Left colon (tissue), 2 donors: ENCODE results near the gene C17orf67. TPM values are rescaled to one million over a fixed set of nuclear protein-coding genes. Genes with fewer than 3 reads are reported as not detected.

Source experiments
- ATAC-seq: fragments of 200-7000 bp; cut with Tn5 transposase; one replicate; pipeline ENCODE4 v1.9.1; 2020; ENCODE audit warnings: mild to moderate bottlenecking, moderate library complexity
- DNase-seq, 2 donors: peaks; one replicate each; pipeline ENCODE4 v3.0.0-alpha.2; 2020
- intact Hi-C, 2 donors: fragments of 100-400 bp; cut with DNase I in 1 of 2; cut with micrococcal nuclease in 1 of 2; formaldehyde crosslinking; loops; one replicate each; pipeline versions ENCODE4 v1.11.2 to v1.14.0; 2022; cut with DNase I, micrococcal nuclease
- total RNA-seq, 2 donors: library from RNA; stranded (reverse); fragmentation: NEBNext Ultra II Directional; extraction: Animal tissue kit (Norgen Biotek cat#: 25700); gene quantifications; one replicate each; pipeline ENCODE4 v1.2.1, GENCODE V29; 2021
- donor health status: DM: no; HTN: no; CAD: no.
- donor health status: DM: yes; HTN: yes; CAD: no.

The C17orf67 gene
- total RNA-seq, 2 donors from 2014 or later, result 2.0 to 2.2 TPM

GRCh38 chr17:56810891-56811775 is 22.6 kb downstream of the C17orf67 start:
- DNase-seq, result no peak
- no peak for ATAC-seq
- intact Hi-C loops, result no loop called here

- no peak for ATAC-seq
- intact Hi-C loops, result no loop called here
- no peak for DNase-seq
Observed at GRCh38 chr17:56810343-56810742, 23.4 kb downstream of the C17orf67 start.

GRCh38 chr17:56809820-56810179 is 23.9 kb downstream of the C17orf67 start:
- intact Hi-C loops, result no loop called here
- DNase-seq, result no peak
- ATAC-seq, result no peak

- ATAC-seq (no peak), DNase-seq (no peak)
- intact Hi-C loops, result no loop called here
Observed at GRCh38 chr17:56809106-56809819, 24.5 kb downstream of the C17orf67 start.

- intact Hi-C loops, result no loop called here
- no peak for DNase-seq
- peak; percentile 27 for ATAC-seq
Observed at GRCh38 chr17:56808503-56808902, 25.2 kb downstream of the C17orf67 start.

- DNase-seq (no peak), ATAC-seq (no peak)
Observed at GRCh38 chr17:56807723-56808122, 26.0 kb downstream of the C17orf67 start.

GRCh38 chr17:56806949-56807348 is 26.8 kb downstream of the C17orf67 start:
- ATAC-seq (no peak), DNase-seq (no peak)
- intact Hi-C loops, result no loop called here

More at GRCh38 chr17:56807723-56808122, 26.0 kb downstream of the C17orf67 start:
- intact Hi-C loops, result no loop called here

GRCh38 chr17:56804454-56804853 is 29.3 kb downstream of the C17orf67 start:
- DNase-seq, result no peak
- no peak for ATAC-seq
- intact Hi-C loops, result no loop called here

GRCh38 chr17:56803071-56803470 is 30.6 kb downstream of the C17orf67 start:
- ATAC-seq, result no peak
- DNase-seq, result no peak
- intact Hi-C loops, result no loop called here

GRCh38 chr17:56801459-56802178 is 32.1 kb downstream of the C17orf67 start:
- no peak for DNase-seq
- intact Hi-C loops, result no loop called here
- ATAC-seq, result no peak

- ATAC-seq (no peak), DNase-seq (no peak)
- intact Hi-C loops, result no loop called here
Observed at GRCh38 chr17:56798916-56799315, 34.8 kb downstream of the C17orf67 start.

- DNase-seq (no peak), ATAC-seq (no peak)
- intact Hi-C loops, result no loop called here
Observed at GRCh38 chr17:56796536-56796935, 37.2 kb downstream of the C17orf67 start.

GRCh38 chr17:56795221-56795865 is 38.4 kb downstream of the C17orf67 start:
- intact Hi-C loops, result no loop called here
- ATAC-seq (peak; percentile 76), DNase-seq (no peak)

- ATAC-seq (no peak), DNase-seq (no peak)
- intact Hi-C loops, result no loop called here
Observed at GRCh38 chr17:56793957-56794356, 39.8 kb downstream of the C17orf67 start.

GRCh38 chr17:56793531-56793930 is 40.2 kb downstream of the C17orf67 start:
- no peak for DNase-seq
- no peak for ATAC-seq
- intact Hi-C loops, result no loop called here

GRCh38 chr17:56792267-56792666 is 41.5 kb downstream of the C17orf67 start:
- intact Hi-C loops, result no loop called here
- ATAC-seq, result no peak
- DNase-seq, result no peak

GRCh38 chr17:56786989-56787482 is 46.7 kb downstream of the C17orf67 start:
- ATAC-seq (peak; percentile 80), DNase-seq (peak in 1 of 2 donors; percentile 45)
- intact Hi-C loops, result no loop called here

GRCh38 chr17:56785997-56786680 is 47.6 kb downstream of the C17orf67 start:
- ATAC-seq, result peak; percentile 70
- intact Hi-C loops, result no loop called here
- no peak for DNase-seq
